PC-3 (cell line): ENCODE measurements around the gene ADAM15. TPM values are rescaled to one million over a fixed set of nuclear protein-coding genes. Genes with fewer than 3 reads are reported as not detected.

Experiments used
- ATAC-seq: fragments of 200-7000 bp; cut with Tn5 transposase; 2 replicates; pipeline ENCODE4 v1.9.1; 2020; ENCODE audit warnings: mild to moderate bottlenecking, moderate library complexity
- Bru-seq: library from RNA; stranded (reverse); fragments of 400-500 nt; gene quantifications from one replicate; lab custom pipeline; 2021; lab: Mats Ljungman, UMichigan
- BruChase-seq, 2 experiments: library from RNA; stranded (reverse); fragments of 400-500 nt; gene quantifications; one replicate each; lab custom pipeline; 2021; lab: Mats Ljungman, UMichigan
- BruUV-seq: library from RNA; stranded (reverse); fragments of 400-500 nt; replicated peaks from 2 replicates; lab custom pipeline; 2021; lab: Mats Ljungman, UMichigan
- CTCF ChIA-PET: fragments of 300-600 bp; sonication (Branson Sonifier 250); formaldehyde crosslinking; loops from one replicate; lab custom pipeline; 2022; ENCODE audit warnings: antibody characterized with exemption; lab: Charles Lee
- POLR2A ChIA-PET: fragments of 300-600 bp; sonication (Branson Sonifier 250); formaldehyde crosslinking; loops from one replicate; lab custom pipeline; 2022; ENCODE audit warnings: antibody characterized with exemption; ENCODE audit not compliant: unreplicated experiment; lab: Charles Lee
- DNase-seq: peaks from one replicate; pipeline ENCODE4 v3.0.0-alpha.2; 2015
- H2AFZ ChIP-seq: fragments of 300-600 bp; sonication (generic); 2 replicates; pipeline ENCODE4 v1.6.0; 2016; ENCODE audit warnings: antibody characterized with exemption, low read length
- H3F3A ChIP-seq: fragments of 300-600 bp; sonication (generic); one replicate; pipeline ENCODE4 v1.6.0; 2017; ENCODE audit warnings: antibody characterized with exemption, low read length, control low read depth, mild to moderate bottlenecking; ENCODE audit not compliant: unreplicated experiment
- H3K27ac ChIP-seq: fragments of 300-600 bp; sonication (generic); 2 replicates; pipeline ENCODE4 v1.5.1; 2016; ENCODE audit warnings: mild to moderate bottlenecking, low read length
- H3K27me3 ChIP-seq: fragments of 300-600 bp; sonication (generic); 2 replicates; pipeline ENCODE4 v1.6.1; 2016; ENCODE audit warnings: low read length, mixed read lengths
- H3K36me3 ChIP-seq: fragments of 300-600 bp; sonication (generic); 2 replicates; pipeline ENCODE4 v1.6.1; 2016; ENCODE audit warnings: low read depth, mixed run types, low read length, mixed read lengths
- H3K4me1 ChIP-seq: fragments of 300-600 bp; sonication (generic); 2 replicates; pipeline ENCODE4 v1.5.1; 2016; ENCODE audit warnings: low read length; ENCODE audit not compliant: insufficient read depth
- H3K4me2 ChIP-seq: fragments of 300-600 bp; sonication (generic); 2 replicates; pipeline ENCODE4 v1.6.0; 2016; ENCODE audit warnings: low read length
- H3K4me3 ChIP-seq: fragments of 300-600 bp; sonication (generic); 2 replicates; pipeline ENCODE4 v1.5.1; 2016; ENCODE audit warnings: mild to moderate bottlenecking, low read length, mixed read lengths
- H3K79me2 ChIP-seq: fragments of 300-600 bp; sonication (generic); 2 replicates; pipeline ENCODE4 v1.6.1; 2017; ENCODE audit warnings: low read length, mixed read lengths
- H3K9ac ChIP-seq: fragments of 300-600 bp; sonication (generic); 2 replicates; pipeline ENCODE4 v1.6.0; 2016; ENCODE audit warnings: mild to moderate bottlenecking, low read length
- H3K9me2 ChIP-seq: fragments of 300-600 bp; sonication (generic); replicated peaks from 2 replicates; pipeline ENCODE4 v1.6.1; 2016; ENCODE audit warnings: mixed run types, low read length, mixed read lengths
- H3K9me3 ChIP-seq: fragments of 300-600 bp; sonication (generic); 2 replicates; pipeline ENCODE4 v1.6.1; 2016; ENCODE audit warnings: low read length, mixed read lengths
- H4K20me1 ChIP-seq: fragments of 300-600 bp; sonication (generic); 2 replicates; pipeline ENCODE4 v1.6.1; 2016; ENCODE audit warnings: low read length, mixed read lengths
- EZH2 ChIP-seq: fragments of 300-600 bp; sonication (generic); IDR thresholded peaks from one replicate; pipeline ENCODE4 v1.6.1; 2017; ENCODE audit warnings: antibody characterized with exemption, mild to moderate bottlenecking, low read length; ENCODE audit not compliant: unreplicated experiment
- EZH2phosphoT487 ChIP-seq: fragments of 300-600 bp; sonication (generic); IDR thresholded peaks from 2 replicates; pipeline ENCODE4 v1.6.1; 2018; ENCODE audit warnings: mild to moderate bottlenecking, antibody characterized with exemption, low read length, borderline replicate concordance
- intact Hi-C: fragments of 100-400 bp; cut with micrococcal nuclease; formaldehyde crosslinking; loops from 2 replicates; pipeline ENCODE4 v1.9.0; 2023
- long read RNA-seq: library from polyadenylated mRNA; unstranded; transcript quantifications from one replicate; pipeline ENCODE4 v2.0.0, GENCODE V29; 2021; ENCODE audit not compliant: unreplicated experiment
- total RNA-seq: library from RNA; depleted of rRNA; stranded (reverse); fragments of >200 nt; gene quantifications from 2 replicates; pipeline ENCODE4 v1.2.3, GENCODE V29; 2014; rRNA removed
- TF ChIP-seq, protein P1 (sequence below): fragments of 300-600 bp; sonication (generic); conservative IDR thresholded peaks from 2 replicates; pipeline ENCODE4 v1.5.1; 2017; ENCODE audit warnings: antibody characterized with exemption, low read depth, mild to moderate bottlenecking, low read length

Gene ADAM15
- total RNA-seq (334 and 384 TPM in 2 replicates), Bru-seq, nascent RNA (percentile 86 among the genes with signal in this experiment), BruChase-seq, experiment 1, labeled RNA remaining after a 6-hour chase (percentile 95 among the genes with signal in this experiment), BruChase-seq, experiment 2, labeled RNA remaining after a 2-hour chase (percentile 91 among the genes with signal in this experiment)
- long read RNA-seq, transcript ADAM15-204 (22 exons, 2,874 nt), result minor isoform, 29 of 437 reads
- long read RNA-seq, transcript ADAM15-201 (21 exons, 2,799 nt), result major isoform, 209 of 437 reads
- long read RNA-seq, transcript ADAM15-213 (2 exons, 525 nt), result minor isoform, 11 of 437 reads
- long read RNA-seq, partial matches to known transcripts, result 144 of 437 reads
- long read RNA-seq, other reads (novel, unspliced or antisense), result 35 of 437 reads

- DNase-seq, result peak; percentile 93
- Histone ChIP-seq H3F3A (peaks cover 8% of the 10 kb centered on the region), H3K36me3 (peaks cover 19% of the 10 kb centered on the region; the same call in 1 of the 2 replicates), H3K27ac (peak within 1 kb of the TSS; percentile 67), H3K9me2 (no peaks in the 10 kb centered on the region), H4K20me1 (peaks cover 3% of the 10 kb centered on the region; the same call in 1 of the 2 replicates), H2AFZ (peak within 1 kb of the TSS; percentile 90), H3K4me2 (peak within 1 kb of the TSS; percentile 100), H3K4me1 (peaks cover 36% of the 10 kb centered on the region), H3K4me3 (peak within 1 kb of the TSS; percentile 95), H3K79me2 (peaks cover 35% of the 10 kb centered on the region), H3K9me3 (no peaks in the 10 kb centered on the region), H3K27me3 (no peaks in the 10 kb centered on the region), H3K9ac (peak within 1 kb of the TSS; percentile 87)
- no peak; the same call in 1 of the 2 replicates for TF ChIP-seq EZH2phosphoT487
- TF ChIP-seq, protein P1, sequence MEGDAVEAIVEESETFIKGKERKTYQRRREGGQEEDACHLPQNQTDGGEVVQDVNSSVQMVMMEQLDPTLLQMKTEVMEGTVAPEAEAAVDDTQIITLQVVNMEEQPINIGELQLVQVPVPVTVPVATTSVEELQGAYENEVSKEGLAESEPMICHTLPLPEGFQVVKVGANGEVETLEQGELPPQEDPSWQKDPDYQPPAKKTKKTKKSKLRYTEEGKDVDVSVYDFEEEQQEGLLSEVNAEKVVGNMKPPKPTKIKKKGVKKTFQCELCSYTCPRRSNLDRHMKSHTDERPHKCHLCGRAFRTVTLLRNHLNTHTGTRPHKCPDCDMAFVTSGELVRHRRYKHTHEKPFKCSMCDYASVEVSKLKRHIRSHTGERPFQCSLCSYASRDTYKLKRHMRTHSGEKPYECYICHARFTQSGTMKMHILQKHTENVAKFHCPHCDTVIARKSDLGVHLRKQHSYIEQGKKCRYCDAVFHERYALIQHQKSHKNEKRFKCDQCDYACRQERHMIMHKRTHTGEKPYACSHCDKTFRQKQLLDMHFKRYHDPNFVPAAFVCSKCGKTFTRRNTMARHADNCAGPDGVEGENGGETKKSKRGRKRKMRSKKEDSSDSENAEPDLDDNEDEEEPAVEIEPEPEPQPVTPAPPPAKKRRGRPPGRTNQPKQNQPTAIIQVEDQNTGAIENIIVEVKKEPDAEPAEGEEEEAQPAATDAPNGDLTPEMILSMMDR, result peak; percentile 97
- intact Hi-C loops, result loop anchor here (2.0 to 5.0 kb wide), 2 partner anchors 33 to 48 kb away; partner anchors contain the start of gene ZBTB7B
- POLR2A ChIA-PET, result interaction anchor here (0.5 to 1.1 kb wide), 4 partner anchors 23 to 77 kb away, joined by 3 to 14 read pairs (median 9); no protein-coding TSS in a partner anchor
- no TSS peak for BruUV-seq
- CTCF ChIA-PET, result interaction anchor here (0.6 to 3.4 kb wide), 13 partner anchors 12 to 1084 kb away, joined by 3 to 41 read pairs (median 4); partner anchors contain the start of gene KRTCAP2
- ATAC-seq, result peak; percentile 56
These were observed at the start of gene ADAM15 for GRCh38 chr1:155050560-155051341. ADAM15 (plus strand) TSS chr1:155051316; CDS start chr1:155051387, 71 bp downstream.

- CTCF ChIA-PET, result interaction anchor here (4.1 kb wide), 1 partner anchor 16 kb away, joined by 16 read pairs; no protein-coding TSS in a partner anchor
These were observed 49.8 kb upstream of the ADAM15 start for GRCh38 chr1:155001425-155001674.

More at GRCh38 chr1:155001425-155001674, 49.8 kb upstream of the ADAM15 start:
- Histone ChIP-seq H3K4me3 (peak overlapping the region; percentile 83), H3K9me3 (no peaks in the 10 kb centered on the region), H3K9me2 (no peaks in the 10 kb centered on the region), H2AFZ (peak overlapping the region; percentile 68), H4K20me1 (no peaks in the 10 kb centered on the region), H3F3A (peaks cover 4% of the 10 kb centered on the region), H3K27me3 (no peaks in the 10 kb centered on the region), H3K27ac (peak overlapping the region; percentile 77), H3K79me2 (peaks cover 38% of the 10 kb centered on the region), H3K9ac (peak overlapping the region; percentile 70), H3K36me3 (peaks cover 5% of the 10 kb centered on the region; the same call in 1 of the 2 replicates), H3K4me1 (peaks cover 44% of the 10 kb centered on the region), H3K4me2 (peak overlapping the region; percentile 97)
- ATAC-seq (no peak), DNase-seq (no peak)
- no TSS peak for BruUV-seq
- TF ChIP-seq, protein P1, result no peak
- no peak for TF ChIP-seq EZH2
- no peak for TF ChIP-seq EZH2phosphoT487
- POLR2A ChIA-PET, result no interaction called here
- intact Hi-C loops, result loop anchor here (1.0 to 2.0 kb wide), 3 partner anchors 18 to 41 kb away; partner anchors contain the start of genes CKS1B, FLAD1 and PYGO2
